Testis (tissue), 3 donors: ENCODE measurements around the gene ZBTB7B. TPM values are rescaled to one million over a fixed set of nuclear protein-coding genes. Genes with fewer than 3 reads are reported as not detected.

Experiments used
- DNase-seq: peaks from one replicate; pipeline ENCODE4 v3.0.0-alpha.2; 2019
- H3K27ac ChIP-seq, 2 donors: fragments of 200-600 bp; sonication (generic); one replicate each; pipeline ENCODE4 v1.5.1; 2019
- H3K27me3 ChIP-seq: fragments of 200-600 bp; sonication (generic); one replicate; pipeline ENCODE4 v1.5.1; 2019
- H3K36me3 ChIP-seq: fragments of 200-600 bp; sonication (generic); one replicate; pipeline ENCODE4 v1.5.1; 2017; ENCODE audit warnings: low read depth; ENCODE audit errors: missing control alignments
- H3K4me1 ChIP-seq: fragments of 200-600 bp; sonication (generic); one replicate; pipeline ENCODE4 v1.5.1; 2019
- H3K4me3 ChIP-seq, 2 donors: fragments of 200-600 bp; sonication (generic); one replicate each; pipeline ENCODE4 v1.5.1; 2017 to 2019
- H3K9me3 ChIP-seq: fragments of 200-600 bp; sonication (generic); one replicate; pipeline ENCODE4 v1.5.1; 2017
- POLR2A ChIP-seq: fragments of 450-650 bp; IDR thresholded peaks from one replicate; pipeline ENCODE4 v1.6.1; 2017; ENCODE audit warnings: antibody characterized with exemption, mild to moderate bottlenecking, moderate library complexity
- WGBS, 2 donors: methylation state at CpG; one replicate each; pipeline ENCODE4 v1.1.5; 2018; 5-methylcytosine and 5-hydroxymethylcytosine counted together
- intact Hi-C: fragments of 100-400 bp; cut with DNase I; formaldehyde crosslinking; loops from one replicate; pipeline ENCODE4 v1.15.1; 2023; ENCODE audit warnings: low total_unique reads
- polyA plus RNA-seq: library from polyadenylated mRNA; stranded (reverse); fragments of 350-450 nt; fragmentation: Illumina TruSeq; extraction: RNeasy Lipid Tissue Mini Kit (QIAGEN cat#74804); gene quantifications from one replicate; pipeline ENCODE4 v1.2.3, GENCODE V29; 2014; ENCODE audit warnings: low read depth, low replicate concordance; ENCODE audit not compliant: insufficient read depth
- total RNA-seq, 2 donors: library from RNA; depleted of rRNA; stranded (reverse); fragments of >200 nt; gene quantifications; one replicate each; pipeline ENCODE4 v1.2.3, GENCODE V29; 2016
- TF ChIP-seq, protein P1 (sequence below), 3 experiments: fragments of 450-650 bp in 2 of 3; fragments of 200-600 bp in 1 of 3; sonication (generic) in 1 of 3; IDR thresholded peaks; one replicate each; pipeline ENCODE4 v1.5.1; 2016 to 2019; ENCODE audit warnings: antibody characterized with exemption in 3 of 3, mild to moderate bottlenecking in 2 of 3, moderate library complexity in 1 of 3

The ZBTB7B gene
- total and polyA plus RNA-seq, 3 donors from 2014 or later: 18.6 to 22.4 (median 21.1) TPM

GRCh38 chr1:155051777-155052398 lies 49.3 kb downstream of the ZBTB7B start:
- Histone ChIP-seq H3K27ac (peak overlapping the region; percentile 67 to 88), H3K27me3 (no peaks in the 10 kb centered on the region), H3K4me1 (peaks cover 21% of the 10 kb centered on the region), H3K36me3 (no peaks in the 10 kb centered on the region), H3K9me3 (no peaks in the 10 kb centered on the region), H3K4me3 (peak overlapping the region; percentile 67 to 82)
- intact Hi-C loops: no loop called here
- 0 to 2% methylated on average over 16 to 26 of the region's 27 CpGs for WGBS, 2 donors
- DNase-seq: no peak
- TF ChIP-seq, protein P1, sequence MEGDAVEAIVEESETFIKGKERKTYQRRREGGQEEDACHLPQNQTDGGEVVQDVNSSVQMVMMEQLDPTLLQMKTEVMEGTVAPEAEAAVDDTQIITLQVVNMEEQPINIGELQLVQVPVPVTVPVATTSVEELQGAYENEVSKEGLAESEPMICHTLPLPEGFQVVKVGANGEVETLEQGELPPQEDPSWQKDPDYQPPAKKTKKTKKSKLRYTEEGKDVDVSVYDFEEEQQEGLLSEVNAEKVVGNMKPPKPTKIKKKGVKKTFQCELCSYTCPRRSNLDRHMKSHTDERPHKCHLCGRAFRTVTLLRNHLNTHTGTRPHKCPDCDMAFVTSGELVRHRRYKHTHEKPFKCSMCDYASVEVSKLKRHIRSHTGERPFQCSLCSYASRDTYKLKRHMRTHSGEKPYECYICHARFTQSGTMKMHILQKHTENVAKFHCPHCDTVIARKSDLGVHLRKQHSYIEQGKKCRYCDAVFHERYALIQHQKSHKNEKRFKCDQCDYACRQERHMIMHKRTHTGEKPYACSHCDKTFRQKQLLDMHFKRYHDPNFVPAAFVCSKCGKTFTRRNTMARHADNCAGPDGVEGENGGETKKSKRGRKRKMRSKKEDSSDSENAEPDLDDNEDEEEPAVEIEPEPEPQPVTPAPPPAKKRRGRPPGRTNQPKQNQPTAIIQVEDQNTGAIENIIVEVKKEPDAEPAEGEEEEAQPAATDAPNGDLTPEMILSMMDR (IDR thresholded peaks at IDR 0.05): no peak
- TF ChIP-seq POLR2A: no peak

DNA sequence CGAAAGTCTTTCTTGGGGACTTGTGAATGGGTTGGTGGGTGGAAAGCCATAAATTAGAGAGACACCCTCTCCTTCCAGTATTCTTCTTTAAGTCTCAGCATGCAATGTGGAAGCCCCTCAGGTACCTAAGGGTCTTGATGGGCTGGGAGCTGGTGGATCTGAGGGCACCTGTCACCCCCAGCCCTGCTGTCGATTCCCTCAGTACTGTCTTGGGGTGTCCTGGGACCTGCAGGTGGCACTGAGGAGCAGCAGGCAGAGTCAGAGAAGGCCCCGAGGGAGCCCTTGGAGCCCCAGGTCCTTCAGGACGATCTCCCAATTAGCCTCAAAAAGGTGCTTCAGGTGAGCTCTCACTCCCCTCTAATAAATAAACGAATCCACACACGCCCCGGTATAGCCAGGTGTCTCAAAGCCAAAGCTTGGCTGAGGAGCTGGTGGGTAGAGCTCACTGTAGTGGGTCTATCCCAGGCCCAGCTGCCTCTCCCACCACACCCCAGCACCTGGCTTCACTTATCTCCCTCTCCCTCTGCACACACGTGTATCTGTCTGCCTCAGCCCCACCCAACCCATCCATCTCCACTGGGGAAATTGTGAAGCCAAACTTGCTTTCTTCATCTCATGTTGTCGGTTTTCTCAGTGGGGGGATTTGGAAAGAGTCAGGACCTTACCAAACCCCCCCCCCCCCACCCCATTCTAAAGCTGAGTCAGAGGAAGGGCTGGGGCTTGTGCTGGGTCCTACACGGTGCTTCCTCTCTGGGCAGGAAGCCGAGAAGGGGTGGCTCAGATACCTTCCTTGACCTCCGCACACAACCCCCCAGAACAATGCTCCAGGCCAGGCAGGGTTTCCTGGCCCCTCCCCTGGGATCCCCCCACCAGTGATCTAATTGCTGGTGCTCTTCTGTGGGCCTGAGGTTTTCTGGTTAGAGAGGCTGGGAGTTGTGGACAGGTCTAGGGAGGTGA lies 50.1 kb downstream of the ZBTB7B start:
- Histone ChIP-seq H3K27me3 (no peaks in the 10 kb centered on the region), H3K9me3 (no peaks in the 10 kb centered on the region), H3K36me3 (no peaks in the 10 kb centered on the region), H3K4me1 (peaks cover 21% of the 10 kb centered on the region), H3K27ac (no peak overlapping the region), H3K4me3 (peak overlapping the region; percentile 67 to 82)
- intact Hi-C loops: no loop called here
- 54 to 67% methylated on average over 11 to 12 of the region's 12 CpGs for WGBS, 2 donors
- TF ChIP-seq, protein P1 (IDR thresholded peaks at IDR 0.05): no peak
- no peak for TF ChIP-seq POLR2A
- no peak for DNase-seq

GRCh38 chr1:155053531-155054105 lies 51.0 kb downstream of the ZBTB7B start:
- no peaks in the 10 kb centered on the region for H3K27me3 ChIP-seq
- no peak for DNase-seq
- H3K4me3 ChIP-seq: no peak overlapping the region
- H3K27ac ChIP-seq: no peak overlapping the region
- 89 to 95% methylated on average over 7 of the region's 7 CpGs for WGBS, 2 donors
- H3K9me3 ChIP-seq: no peaks in the 10 kb centered on the region
- H3K36me3 ChIP-seq: no peaks in the 10 kb centered on the region
- peaks cover 21% of the 10 kb centered on the region for H3K4me1 ChIP-seq
- intact Hi-C loops: no loop called here
- TF ChIP-seq, protein P1 (IDR thresholded peaks at IDR 0.05): no peak
- TF ChIP-seq POLR2A: no peak

- Histone ChIP-seq H3K27me3 (no peaks in the 10 kb centered on the region), H3K4me3 (no peak overlapping the region), H3K4me1 (peaks cover 8% of the 10 kb centered on the region), H3K27ac (no peak overlapping the region), H3K9me3 (no peaks in the 10 kb centered on the region), H3K36me3 (no peaks in the 10 kb centered on the region)
- no peak for DNase-seq
- TF ChIP-seq, protein P1 (IDR thresholded peaks at IDR 0.05): no peak
- no peak for TF ChIP-seq POLR2A
- intact Hi-C loops: no loop called here
- 91 to 94% methylated on average over 6 to 8 of the region's 8 CpGs for WGBS, 2 donors
Measured at GRCh38 chr1:155057104-155057503, 54.5 kb downstream of the ZBTB7B start.
